GM21381 (cell line): Measurements from ENCODE around the gene INSIG1.

ENCODE experiments used
- ATAC-seq: cut with Tn5 transposase; IDR thresholded peaks from one replicate; pipeline ENCODE4 v1.9.1; 2021; ENCODE audit warnings: mild to moderate bottlenecking, moderate library complexity; ENCODE audit not compliant: unreplicated experiment

The INSIG1 gene

GRCh38 chr7:155344618-155345433 lies 47.1 kb downstream of the INSIG1 start:
- peak; percentile 91 for ATAC-seq

GRCh38 chr7:155345490-155345889 lies 47.8 kb downstream of the INSIG1 start:
- no peak for ATAC-seq

GRCh38 chr7:155346285-155346684 lies 48.6 kb downstream of the INSIG1 start:
- ATAC-seq, result no peak

- ATAC-seq, result no peak
Measured at GRCh38 chr7:155348806-155349205, 51.1 kb downstream of the INSIG1 start.

- ATAC-seq, result no peak
Measured at GRCh38 chr7:155349601-155350331, 52.1 kb downstream of the INSIG1 start.

- no peak for ATAC-seq
Measured at GRCh38 chr7:155351120-155351870, 53.6 kb downstream of the INSIG1 start.

- no peak for ATAC-seq
Measured at GRCh38 chr7:155352076-155352752, 54.5 kb downstream of the INSIG1 start.

GRCh38 chr7:155352753-155353115 lies 55.1 kb downstream of the INSIG1 start:
- ATAC-seq, result no peak

GRCh38 chr7:155353256-155353897 lies 55.7 kb downstream of the INSIG1 start:
- no peak for ATAC-seq

GRCh38 chr7:155354371-155355048 lies 56.8 kb downstream of the INSIG1 start:
- no peak for ATAC-seq

- ATAC-seq, result no peak
Measured at GRCh38 chr7:155355176-155355575, 57.5 kb downstream of the INSIG1 start.

GRCh38 chr7:155355745-155356144 lies 58.1 kb downstream of the INSIG1 start:
- ATAC-seq, result no peak

- ATAC-seq, result no peak
Measured at GRCh38 chr7:155356323-155357105, 58.8 kb downstream of the INSIG1 start.

GRCh38 chr7:155357573-155358041 lies 59.9 kb downstream of the INSIG1 start:
- no peak for ATAC-seq

- no peak for ATAC-seq
Measured at GRCh38 chr7:155358066-155358947, 60.6 kb downstream of the INSIG1 start.

- no peak for ATAC-seq
Measured at GRCh38 chr7:155358948-155359712, 61.5 kb downstream of the INSIG1 start.
